ENCODE measurements around the gene ADGRG1.

DNA sequence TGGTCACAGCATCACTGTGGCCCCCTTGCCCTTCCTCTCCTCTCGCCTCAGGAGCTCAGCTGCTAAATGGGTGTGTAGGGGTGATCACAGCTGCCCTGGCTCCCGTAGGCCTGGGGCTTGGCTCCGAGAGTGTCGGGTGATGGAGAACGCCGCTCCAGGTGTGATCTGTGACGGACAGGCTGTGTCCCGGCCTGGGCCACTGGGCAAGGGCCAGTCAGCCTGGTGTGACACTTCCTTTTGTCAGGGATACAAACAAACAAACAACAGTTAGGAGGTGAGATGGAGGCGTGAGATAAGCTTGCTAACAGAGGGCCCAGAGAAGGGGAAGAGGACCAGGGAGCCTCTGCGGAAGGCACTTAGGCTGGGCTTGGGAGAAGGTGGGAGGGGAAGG is 2.0 kb downstream of the ADGRG1 start:
- TF ChIP-seq, protein P1, sequence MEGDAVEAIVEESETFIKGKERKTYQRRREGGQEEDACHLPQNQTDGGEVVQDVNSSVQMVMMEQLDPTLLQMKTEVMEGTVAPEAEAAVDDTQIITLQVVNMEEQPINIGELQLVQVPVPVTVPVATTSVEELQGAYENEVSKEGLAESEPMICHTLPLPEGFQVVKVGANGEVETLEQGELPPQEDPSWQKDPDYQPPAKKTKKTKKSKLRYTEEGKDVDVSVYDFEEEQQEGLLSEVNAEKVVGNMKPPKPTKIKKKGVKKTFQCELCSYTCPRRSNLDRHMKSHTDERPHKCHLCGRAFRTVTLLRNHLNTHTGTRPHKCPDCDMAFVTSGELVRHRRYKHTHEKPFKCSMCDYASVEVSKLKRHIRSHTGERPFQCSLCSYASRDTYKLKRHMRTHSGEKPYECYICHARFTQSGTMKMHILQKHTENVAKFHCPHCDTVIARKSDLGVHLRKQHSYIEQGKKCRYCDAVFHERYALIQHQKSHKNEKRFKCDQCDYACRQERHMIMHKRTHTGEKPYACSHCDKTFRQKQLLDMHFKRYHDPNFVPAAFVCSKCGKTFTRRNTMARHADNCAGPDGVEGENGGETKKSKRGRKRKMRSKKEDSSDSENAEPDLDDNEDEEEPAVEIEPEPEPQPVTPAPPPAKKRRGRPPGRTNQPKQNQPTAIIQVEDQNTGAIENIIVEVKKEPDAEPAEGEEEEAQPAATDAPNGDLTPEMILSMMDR (conservative IDR thresholded peaks at IDR 0.05 in 1 of 2, IDR thresholded peaks at IDR 0.05 in 1 of 2; ENCODE audit: low read depth in 1 of 2, low read length in 2 of 2), result no peak
- TF ChIP-seq EZH2 (IDR thresholded peaks at IDR 0.05; ENCODE audit: low read length, missing control alignments), result no peak
